HG03060 (cell line): Measurements from ENCODE around the gene CCDC3.

Experiments used
- ATAC-seq: cut with Tn5 transposase; IDR thresholded peaks from one replicate; pipeline ENCODE4 v1.9.1; 2021; ENCODE audit warnings: low read depth, moderate number of reproducible peaks; ENCODE audit not compliant: unreplicated experiment

Gene CCDC3

DNA sequence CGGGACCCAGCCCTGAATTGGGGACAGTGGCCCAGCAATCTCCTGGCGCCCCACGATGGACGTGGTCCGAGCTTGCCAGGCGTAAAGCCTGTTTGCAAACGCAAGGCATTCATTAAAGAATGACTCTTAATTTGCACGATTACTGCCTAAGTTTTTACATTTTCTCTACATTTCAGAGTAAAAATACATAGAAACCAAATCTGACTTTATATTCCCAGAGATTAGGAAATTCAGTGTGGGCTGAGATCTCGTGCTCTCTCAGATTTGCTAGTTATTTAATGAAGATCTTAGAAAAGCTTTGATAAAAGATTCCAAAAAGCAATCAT, 337 bp upstream of the CCDC3 start:
- ATAC-seq = no peak

DNA sequence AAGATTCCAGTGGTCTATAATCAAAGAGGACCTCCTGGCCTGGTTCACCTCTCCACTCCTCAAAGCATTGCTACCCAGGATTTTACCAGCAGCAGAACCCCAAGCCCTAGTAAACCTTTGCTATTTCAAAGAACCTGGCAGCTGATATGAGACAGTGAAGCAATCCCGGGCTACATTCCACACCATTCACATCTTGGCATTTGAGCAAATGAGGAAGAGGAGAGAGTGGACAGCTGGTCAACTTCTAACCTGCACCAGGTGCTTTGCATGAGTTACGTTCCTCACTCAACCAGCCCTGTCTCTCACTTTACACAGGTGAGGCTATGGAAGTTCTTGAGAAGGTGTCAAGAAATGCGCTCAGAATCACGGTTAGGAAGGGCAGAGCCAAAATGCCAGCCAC, 1.1 kb downstream of the CCDC3 start:
- no peak for ATAC-seq

DNA sequence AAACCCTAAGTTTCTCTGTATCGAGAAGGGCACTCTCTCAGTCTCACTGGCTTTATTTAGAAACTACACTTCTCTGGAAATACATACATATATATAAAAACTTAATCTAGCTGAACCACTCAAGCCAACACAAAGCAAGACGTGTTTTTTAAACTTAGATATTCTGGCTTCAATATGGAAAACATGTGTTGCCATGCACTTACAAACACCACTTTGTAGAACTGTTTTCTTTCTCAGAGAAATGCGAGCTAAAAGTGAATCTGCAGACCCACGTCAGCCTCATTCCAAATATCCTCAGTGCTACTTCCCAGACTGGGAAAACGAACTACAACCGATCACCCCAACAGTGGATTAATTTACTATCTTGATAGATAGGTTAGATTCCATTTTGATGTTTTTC, 1.7 kb downstream of the CCDC3 start:
- ATAC-seq = no peak

DNA sequence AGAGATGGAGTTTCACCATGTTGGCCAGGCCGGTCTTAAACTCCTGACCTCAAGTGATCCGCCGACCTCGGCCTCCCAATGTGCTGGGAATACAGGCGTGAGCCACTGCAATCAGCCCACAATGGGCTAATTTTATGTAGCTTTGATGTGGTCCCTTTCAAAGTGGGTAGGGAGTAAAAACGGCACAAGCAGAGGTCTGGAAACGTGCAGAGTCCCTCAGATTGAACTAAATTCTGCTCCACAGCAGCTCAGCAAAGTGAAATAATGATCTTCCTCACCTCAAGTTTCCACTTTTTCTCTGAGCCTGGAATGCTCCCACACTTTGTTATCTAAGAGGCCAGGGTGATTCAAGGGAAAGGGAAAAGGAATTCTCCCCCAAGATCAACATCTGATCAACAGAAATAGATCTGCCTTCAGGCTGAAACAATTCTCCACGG, 6.1 kb downstream of the CCDC3 start:
- ATAC-seq = no peak

- no peak for ATAC-seq
These were observed 7.9 kb downstream of the CCDC3 start for GRCh38 chr10:12993595-12993994.

DNA sequence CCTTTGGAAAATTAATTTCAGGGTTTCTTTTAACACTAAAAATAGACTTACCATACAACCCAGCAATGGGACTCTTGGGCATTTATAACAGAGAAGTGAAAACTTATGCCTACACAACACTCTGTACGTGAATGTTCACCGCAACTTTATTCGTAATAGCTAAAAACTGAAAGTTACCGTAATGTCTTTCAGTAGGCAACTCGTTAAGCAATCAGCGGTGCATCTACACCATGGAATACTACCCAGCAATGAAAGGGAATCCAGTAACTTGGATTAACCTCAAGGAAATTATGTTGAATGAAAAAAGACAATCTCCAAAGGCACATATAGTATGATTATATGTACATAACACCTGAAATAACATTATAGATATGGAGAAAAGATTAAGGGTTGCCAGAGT, 16.2 kb downstream of the CCDC3 start:
- ATAC-seq = no peak

DNA sequence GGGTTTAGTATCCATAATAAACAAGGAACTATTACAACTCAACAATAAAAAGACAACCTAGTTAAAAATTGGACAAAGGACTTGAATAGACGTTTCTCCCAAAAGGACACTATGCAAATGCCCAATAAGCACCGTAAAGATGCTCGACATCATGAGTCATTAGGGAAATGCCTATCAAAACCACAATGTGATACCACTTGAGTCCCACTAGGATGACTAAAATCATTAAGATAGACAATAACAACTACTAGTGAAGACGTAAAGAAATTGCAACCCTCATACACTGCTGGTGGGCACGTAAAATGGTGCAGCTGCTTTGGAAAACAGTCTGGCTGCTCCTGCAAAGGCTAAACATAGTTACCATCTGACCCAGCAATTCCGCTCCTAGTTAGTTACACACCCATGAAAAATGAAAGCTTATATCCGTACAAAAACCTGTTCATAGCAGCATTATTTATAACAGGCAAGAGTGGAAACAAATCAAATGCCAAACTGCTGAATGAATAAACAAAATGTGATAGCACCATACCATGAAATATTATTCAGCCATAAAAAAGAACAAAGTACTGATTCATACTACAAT, 17.3 kb downstream of the CCDC3 start:
- ATAC-seq = peak; percentile 27

DNA sequence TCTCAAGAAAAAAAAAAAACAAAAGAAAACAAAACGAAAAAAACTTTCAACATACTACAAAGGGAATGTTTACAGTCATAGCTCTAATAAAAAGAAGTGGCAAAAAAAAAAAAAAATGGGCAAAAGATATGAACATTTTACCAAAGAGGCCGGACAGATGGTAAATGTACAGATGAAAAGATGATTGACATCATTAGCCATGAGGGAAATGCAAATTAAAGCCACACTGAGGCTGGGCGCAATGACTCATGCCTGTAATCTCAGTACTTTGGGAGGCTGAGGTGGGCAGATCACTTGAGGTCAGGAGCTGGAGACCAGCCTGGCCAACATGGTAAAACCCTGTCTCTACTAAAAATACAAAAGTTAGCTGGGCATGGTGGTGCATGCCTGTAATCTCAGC, 17.9 kb downstream of the CCDC3 start:
- ATAC-seq = peak; percentile 60

GRCh38 chr10:12981570-12981969, 19.9 kb downstream of the CCDC3 start:
- no peak for ATAC-seq

- ATAC-seq = no peak
These were observed 20.7 kb downstream of the CCDC3 start for GRCh38 chr10:12980713-12981306.

DNA sequence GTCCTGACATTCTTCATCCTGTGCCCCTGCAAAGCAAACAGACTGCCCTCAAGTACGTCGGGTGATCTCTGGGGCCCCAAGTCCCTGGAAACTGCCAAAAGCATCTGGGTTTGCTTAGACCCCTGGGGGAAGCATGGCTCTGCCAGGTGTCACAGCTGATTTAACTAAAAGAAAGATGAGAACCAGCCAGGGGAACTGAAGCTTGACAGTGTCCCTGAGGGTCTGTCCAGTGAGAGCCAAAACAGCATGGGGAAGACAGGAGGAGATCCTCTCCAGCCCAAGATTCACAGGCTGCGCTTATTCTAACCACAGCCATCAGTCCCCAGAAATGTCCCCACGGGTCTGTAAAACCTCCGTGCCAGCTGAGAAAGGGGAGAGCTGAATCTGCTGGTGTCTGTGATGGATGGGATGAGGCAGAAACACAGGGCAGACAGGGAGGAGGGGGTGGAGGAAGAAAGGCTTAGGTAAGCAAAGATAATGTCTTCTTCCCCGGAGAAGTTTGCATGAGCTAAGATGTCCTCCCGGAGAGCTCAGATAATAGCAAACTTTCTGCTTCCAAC, 21.3 kb downstream of the CCDC3 start:
- no peak for ATAC-seq

- ATAC-seq = no peak
These were observed 22.6 kb downstream of the CCDC3 start for GRCh38 chr10:12978891-12979290.

DNA sequence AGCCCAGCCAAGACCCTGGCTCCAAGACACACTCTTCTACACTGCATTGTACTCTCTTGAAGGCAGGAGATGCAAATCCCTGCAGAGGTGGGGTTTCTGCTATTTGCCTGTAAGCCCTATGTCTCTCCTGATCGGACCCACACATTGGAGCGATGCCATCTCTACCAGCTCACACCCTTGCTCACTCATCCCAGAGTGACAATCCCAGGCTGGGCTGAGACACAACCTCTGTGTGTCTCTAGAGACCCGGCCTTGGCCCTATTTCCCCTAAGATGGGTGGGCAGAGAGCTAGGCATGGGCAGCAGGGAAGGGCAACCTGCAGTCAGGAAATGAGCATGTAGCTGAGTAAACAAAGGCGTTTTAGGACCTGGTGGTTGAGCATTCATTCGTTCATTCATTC, 25.6 kb downstream of the CCDC3 start:
- ATAC-seq = no peak

GRCh38 chr10:12975266-12975665, 26.2 kb downstream of the CCDC3 start:
- ATAC-seq = no peak

DNA sequence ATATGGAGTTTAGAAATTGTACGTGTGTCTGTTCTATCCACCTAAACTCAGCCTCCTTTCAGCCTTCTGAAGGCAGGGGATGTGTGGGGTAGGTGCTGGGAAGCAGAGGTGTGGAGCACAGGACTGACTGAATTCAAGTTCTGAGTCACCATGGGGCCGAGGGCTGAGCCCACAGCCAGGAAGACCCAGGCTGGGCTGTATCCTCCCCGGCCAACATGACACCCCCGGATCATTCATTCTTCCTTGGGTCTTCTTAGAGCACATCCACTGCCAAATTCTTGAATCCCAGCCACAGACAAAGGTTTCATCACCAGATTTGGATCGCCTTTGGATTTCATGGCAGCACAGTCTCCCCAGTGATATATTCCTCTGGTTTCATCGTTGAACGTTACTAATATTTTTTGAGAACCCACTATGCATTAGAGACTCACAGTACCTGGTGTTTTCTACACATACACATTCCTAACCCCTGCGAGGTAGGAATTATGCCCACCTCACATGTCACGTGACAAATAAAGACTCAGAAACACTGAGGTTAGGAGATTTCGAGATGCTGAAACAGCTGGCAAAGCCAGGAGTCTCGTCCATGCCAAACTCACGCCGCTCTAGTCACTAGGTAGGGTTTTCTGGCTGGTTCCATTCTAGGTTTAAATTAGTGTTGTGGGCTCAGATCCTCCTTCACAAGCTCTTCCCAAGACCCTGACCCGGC, 26.9 kb downstream of the CCDC3 start:
- ATAC-seq = no peak

DNA sequence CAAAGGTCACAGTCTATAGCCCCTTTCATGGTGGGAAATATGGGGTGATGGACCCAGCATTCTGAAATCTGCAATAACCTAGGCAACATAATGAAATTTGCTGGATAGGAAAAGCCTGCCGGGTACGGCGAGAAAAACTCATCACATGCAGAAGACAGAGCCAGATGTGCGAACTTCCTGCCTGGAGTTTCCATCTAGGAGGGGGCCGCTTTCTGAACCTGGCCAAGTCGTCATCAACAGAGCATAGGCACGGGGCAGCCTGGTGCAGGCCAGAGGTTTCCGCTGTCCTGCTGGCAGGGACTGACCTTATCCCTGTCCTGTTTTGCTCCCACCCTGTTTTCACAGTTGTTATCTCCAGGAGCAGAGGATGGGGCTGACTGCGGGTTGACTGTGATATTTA, 27.4 kb downstream of the CCDC3 start:
- ATAC-seq = no peak

DNA sequence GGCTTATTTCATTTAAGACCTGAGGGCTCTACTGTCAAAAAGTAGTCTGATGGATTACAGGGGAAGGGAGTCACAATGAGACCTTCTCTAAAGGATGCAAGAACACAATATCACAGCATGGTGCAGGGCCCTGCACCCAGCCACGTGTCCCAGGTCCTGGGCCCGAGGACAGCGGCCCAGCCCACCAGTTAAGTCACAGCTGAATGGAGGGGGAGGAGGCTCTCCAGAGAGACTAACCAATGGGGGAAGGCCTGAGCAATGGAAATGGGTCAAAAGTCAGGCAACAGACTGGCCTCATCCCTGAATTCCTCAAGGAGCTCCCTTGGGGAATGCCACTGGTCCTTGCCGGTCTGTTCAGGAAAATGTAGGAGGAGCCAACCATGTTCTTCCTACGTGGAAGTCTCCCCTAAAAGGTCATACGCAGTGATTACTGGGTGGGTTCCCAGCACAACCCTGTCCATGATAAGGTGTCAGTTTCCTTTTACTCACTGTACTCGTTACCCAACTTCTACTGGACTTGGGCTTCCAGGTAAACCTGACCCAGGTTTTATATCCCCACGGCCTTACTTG, 28.3 kb downstream of the CCDC3 start:
- no peak for ATAC-seq

GRCh38 chr10:12972146-12972545, 29.4 kb downstream of the CCDC3 start:
- ATAC-seq = no peak

DNA sequence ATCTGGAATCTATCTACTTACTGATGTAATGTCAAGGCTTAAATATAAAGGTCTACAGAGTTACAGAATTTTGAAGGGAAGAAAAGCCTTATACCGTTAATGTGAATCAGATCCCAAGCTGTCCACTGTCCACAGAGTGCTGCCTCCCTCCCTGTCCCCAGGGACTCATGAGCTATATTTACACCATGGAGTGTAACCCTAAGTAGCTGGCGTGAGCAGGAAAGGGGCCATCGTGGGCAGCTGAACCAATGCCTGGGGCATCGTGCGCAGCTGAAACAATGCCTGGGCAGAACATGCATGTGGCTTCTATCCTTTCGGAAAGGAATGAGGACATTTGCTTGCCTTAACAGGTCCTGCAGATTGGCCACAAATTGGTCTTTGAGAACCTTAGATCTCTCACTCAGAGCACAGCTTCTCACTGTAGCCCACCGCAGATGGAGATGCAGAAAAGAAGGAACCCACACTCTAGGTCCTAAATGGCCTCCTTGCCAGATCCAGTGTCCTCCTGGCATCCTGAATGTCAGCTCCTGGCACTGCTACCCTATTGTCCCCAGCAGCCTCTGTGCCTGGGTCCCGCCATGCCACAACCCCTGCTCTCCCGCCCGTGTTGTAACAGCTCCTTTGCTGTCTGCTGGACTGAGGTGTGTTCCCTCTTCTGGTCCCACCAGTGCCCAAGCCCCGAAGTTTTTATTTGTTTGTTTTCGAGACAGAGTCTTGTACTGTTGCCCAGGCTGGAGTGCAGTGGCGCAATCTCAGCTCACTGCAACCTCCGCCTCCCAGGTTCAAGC, 30.3 kb downstream of the CCDC3 start:
- ATAC-seq = no peak

DNA sequence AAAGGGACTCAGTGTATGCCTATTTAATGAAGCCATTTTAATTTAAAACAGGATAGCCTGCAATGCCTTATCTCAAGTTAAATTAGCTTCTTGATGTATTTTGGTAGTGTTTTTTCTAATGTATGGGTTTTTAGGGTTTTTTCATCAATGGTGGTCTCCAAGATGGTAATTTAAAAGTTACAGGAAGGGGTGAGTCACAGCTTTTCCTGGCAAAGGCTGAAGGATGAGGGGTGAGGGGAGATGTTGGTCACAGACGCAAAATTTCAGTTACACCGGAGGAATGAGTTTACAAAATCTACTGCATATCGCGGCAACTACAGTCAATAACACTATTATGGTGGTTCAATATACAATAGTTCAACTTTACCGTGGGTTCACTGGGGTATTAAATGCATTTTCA, 31.6 kb downstream of the CCDC3 start:
- no peak for ATAC-seq

DNA sequence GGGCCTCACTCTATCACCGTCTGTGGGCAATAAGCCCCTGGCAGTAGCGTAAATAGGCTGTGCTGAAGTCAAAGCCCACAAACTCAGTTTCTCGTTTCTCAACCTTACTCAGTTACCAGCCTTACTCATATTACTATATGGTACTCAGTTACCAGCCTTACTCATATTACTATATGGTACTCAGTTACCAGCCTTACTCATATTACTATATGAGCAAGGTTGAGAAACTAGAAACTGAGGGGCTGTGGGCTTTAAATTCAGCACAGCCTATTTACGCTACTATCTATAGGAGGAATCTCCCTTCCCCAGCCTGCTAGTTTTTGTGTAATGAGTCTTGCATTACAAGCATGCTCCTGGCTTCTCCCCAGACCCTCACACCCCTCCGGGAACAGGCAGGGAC, 35.4 kb downstream of the CCDC3 start:
- ATAC-seq = no peak
